Subcutaneous adipose tissue (tissue), 4 donors: ENCODE results near the gene CEP72. TPM values are rescaled to one million over a fixed set of nuclear protein-coding genes. Genes with fewer than 3 reads are reported as not detected.

Experiments used
- CTCF ChIP-seq: fragments of 450-650 bp; IDR thresholded peaks from one replicate; pipeline ENCODE4 v1.5.1; 2016; ENCODE audit warnings: low read depth, mild to moderate bottlenecking, control low read depth, antibody characterized with exemption, moderate library complexity
- total RNA-seq, 4 donors: library from RNA; depleted of rRNA; stranded (reverse); fragments of >200 nt; gene quantifications; one replicate each; pipeline ENCODE4 v1.1.0, GENCODE V29; 2016

CEP72 gene
- total RNA-seq, 4 donors from 2014 or later = 1.8 to 5.3 (median 2.9) TPM

DNA sequence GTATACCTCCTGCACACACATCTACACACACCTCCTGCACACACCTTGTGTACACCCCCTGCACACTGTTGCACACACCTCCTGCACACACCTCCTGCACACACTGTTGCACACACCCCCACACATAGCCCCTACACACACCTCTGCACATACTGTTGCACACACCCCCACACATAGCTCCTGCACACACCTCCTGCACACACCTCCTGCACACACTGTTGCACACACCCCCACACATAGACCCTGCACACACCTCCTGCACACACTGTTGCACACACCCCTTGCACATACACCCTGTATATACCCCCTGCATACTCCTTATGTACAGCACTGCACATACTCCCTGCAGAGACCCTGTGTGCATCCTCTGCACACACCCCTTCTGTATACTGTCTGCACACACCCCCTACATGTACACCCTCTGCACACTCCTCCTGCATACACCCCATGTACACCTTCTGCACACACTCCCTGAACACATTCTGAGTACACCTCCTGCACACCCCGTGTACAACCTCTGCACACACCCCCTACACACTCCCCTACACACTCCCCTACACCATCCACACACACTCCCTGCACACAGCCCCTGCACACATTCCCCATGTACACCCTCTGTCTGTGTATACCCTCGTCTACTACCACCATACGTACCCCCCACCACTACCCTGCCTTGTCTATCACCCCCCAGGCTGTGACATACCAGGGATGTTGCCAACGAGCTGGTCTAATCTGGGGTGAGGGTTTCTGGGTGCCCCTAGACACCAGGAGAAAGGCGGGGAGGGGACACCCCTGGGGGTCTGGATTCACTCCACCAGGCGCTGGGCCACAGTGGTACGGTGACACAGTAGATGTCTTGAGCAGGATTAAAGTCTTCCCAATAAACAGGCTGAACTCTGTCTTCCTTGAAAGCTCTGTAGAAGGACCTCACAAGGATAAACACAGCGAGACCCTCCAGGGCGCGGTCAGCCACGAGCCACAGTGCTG, 1.1 kb upstream of the CEP72 start:
- TF ChIP-seq CTCF = no peak

DNA sequence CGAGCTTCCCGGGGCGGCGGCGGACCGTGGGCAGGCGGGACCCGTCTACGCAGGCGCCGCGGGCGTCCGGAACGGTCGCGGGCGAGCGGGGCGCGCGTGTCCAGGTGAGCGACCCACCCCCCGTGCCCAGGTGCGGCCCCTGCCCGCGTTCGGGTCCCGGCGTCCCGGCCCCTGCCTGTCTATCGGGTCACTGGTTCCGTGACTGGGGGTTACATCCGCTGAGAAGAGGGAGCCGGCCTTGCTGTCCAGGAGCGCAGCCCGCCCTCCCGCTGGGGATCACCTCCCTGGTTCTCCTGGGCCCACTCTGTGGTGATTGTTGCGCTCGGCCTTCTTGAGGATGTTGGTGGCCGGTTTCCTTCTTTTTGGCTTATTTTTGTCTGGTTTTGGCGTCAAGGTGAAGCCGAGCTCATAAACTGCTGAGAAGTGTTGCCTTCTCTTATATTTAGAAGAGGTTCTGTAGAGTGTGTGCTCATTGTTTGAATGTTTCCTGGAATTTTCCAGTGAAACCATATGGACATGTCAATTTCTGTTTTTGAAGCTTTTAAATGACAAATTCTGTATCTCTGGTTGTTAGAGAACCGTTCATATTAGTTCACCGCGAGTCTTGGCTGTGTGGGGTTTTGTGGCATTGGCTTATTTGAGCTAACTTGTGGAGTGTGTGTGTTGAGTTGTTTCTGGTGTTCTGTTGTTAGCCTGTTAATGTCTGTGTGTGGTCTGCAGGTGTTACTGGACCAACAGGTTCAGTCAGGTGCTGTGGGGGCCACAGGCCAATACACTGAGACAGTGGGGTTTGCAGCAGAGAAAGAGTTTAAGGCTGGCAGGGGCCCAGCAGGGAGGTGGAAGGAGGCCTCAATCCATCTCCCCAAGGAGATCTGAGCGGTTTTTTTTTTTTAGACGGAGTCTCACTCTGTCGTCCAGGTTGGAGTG, 621 bp downstream of the CEP72 start:
- TF ChIP-seq CTCF = no peak

GRCh38 chr5:616484-617039, 4.4 kb downstream of the CEP72 start:
- TF ChIP-seq CTCF = no peak

- TF ChIP-seq CTCF = no peak
Observed at GRCh38 chr5:617896-618295, 5.8 kb downstream of the CEP72 start.

GRCh38 chr5:618450-618849, 6.3 kb downstream of the CEP72 start:
- TF ChIP-seq CTCF = no peak

DNA sequence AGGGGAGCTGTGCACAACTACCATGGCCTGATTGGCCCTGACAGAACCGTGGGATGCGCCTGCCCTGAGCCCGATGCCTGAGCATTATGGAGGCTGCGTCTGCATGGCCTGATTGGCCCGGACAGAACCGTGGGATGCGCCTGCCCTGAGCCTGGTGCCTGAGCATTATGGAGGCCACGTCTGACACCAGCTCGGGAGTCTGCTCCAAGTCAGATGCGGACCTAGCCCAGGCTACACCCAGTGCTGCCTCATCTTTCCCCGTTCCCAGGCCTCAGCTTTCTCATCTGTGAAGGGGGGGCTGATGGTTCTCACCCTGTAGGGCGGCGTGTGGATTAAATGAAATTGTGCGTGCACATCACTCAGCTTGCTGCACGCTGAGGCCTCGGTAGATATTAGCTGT, 7.3 kb downstream of the CEP72 start:
- TF ChIP-seq CTCF = no peak

DNA sequence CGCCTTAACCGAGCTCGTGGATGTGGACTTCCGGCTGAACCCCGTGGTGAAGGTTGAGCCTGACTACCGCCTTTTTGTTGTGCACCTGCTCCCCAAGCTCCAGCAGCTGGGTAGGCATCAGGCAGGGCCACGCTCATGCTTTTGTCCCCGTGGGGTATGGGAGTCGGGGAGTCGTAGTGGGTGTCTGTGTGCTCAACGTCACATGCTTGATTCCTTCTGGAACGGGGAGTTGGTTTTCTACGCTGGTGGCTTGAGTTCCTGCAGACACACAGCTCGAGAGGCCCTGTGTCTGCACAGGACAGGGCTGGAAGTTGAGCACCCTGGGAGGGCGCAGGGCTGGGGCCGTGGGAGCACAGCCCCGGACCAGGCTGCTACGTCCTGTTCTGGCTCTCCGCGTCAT, 8.0 kb downstream of the CEP72 start:
- no peak for TF ChIP-seq CTCF
